C4-2B (cell line): ENCODE measurements around the gene ACADSB.

Experiments used
- H3K27ac ChIP-seq: fragments of 450-650 bp; 2 replicates; pipeline ENCODE4 v1.5.1; 2017
- CTCF ChIP-seq: fragments of 450-650 bp; conservative IDR thresholded peaks from 2 replicates; pipeline ENCODE4 v1.5.1; 2017; ENCODE audit warnings: mild to moderate bottlenecking
- ZFX ChIP-seq: fragments of 450-650 bp; IDR thresholded peaks from 2 replicates; pipeline ENCODE4 v1.6.1; 2017

The ACADSB gene

GRCh38 chr10:123068087-123068853, 59.5 kb downstream of the ACADSB start:
- no peak overlapping the region for H3K27ac ChIP-seq
- TF ChIP-seq ZFX (no peak), CTCF (no peak)

- TF ChIP-seq ZFX (no peak), CTCF (no peak)
- H3K27ac ChIP-seq, result no peak overlapping the region
Measured at GRCh38 chr10:123069246-123069986, 60.6 kb downstream of the ACADSB start.

GRCh38 chr10:123073187-123073586, 64.4 kb downstream of the ACADSB start:
- H3K27ac ChIP-seq, result no peak overlapping the region
- TF ChIP-seq ZFX (no peak), CTCF (no peak)

- TF ChIP-seq CTCF (no peak), ZFX (no peak)
- H3K27ac ChIP-seq, result no peak overlapping the region
Measured at GRCh38 chr10:123074215-123074614, 65.4 kb downstream of the ACADSB start.

GRCh38 chr10:123081896-123082295, 73.1 kb downstream of the ACADSB start:
- no peak overlapping the region for H3K27ac ChIP-seq
- TF ChIP-seq CTCF, result no peak

GRCh38 chr10:123083811-123084210, 75.0 kb downstream of the ACADSB start:
- TF ChIP-seq CTCF (no peak), ZFX (no peak)
- no peak overlapping the region for H3K27ac ChIP-seq

GRCh38 chr10:123086281-123086680, 77.5 kb downstream of the ACADSB start:
- no peak overlapping the region for H3K27ac ChIP-seq
- no peak for TF ChIP-seq ZFX
- no peak for TF ChIP-seq CTCF
